GM12878 (cell line): ENCODE data around the gene PTPRF. TPM values are rescaled to one million over a fixed set of nuclear protein-coding genes. Genes with fewer than 3 reads are reported as not detected.

Experiments used
- ATAC-seq: fragments of 200-7000 bp; cut with Tn5 transposase; 3 replicates; pipeline ENCODE4 v1.9.1; 2020; ENCODE audit warnings: mild to moderate bottlenecking, moderate library complexity
- BruUV-seq: library from RNA; stranded (reverse); fragments of 400-500 nt; replicated peaks from 2 replicates; lab custom pipeline; 2021; lab: Mats Ljungman, UMichigan
- CTCF ChIA-PET: fragments of 300-600 bp; sonication (Branson Sonifier 250); formaldehyde crosslinking; extraction: SDS; loops from one replicate; lab custom pipeline; 2021; ENCODE audit warnings: inconsistent platforms; lab: Yijun Ruan, JAX
- POLR2A ChIA-PET: fragments of 350-600 bp; formaldehyde crosslinking; extraction: SDS; loops from one replicate; lab custom pipeline; 2021; ENCODE audit warnings: inconsistent platforms; lab: Charles Lee
- RAD21 ChIA-PET: fragments of 300-600 bp; sonication (Branson Sonifier 250); formaldehyde crosslinking; loops from one replicate; lab custom pipeline; 2023; ENCODE audit warnings: antibody characterized with exemption; ENCODE audit not compliant: unreplicated experiment; lab: Charles Lee
- SMC1A ChIA-PET: fragments of 300-600 bp; sonication (Branson Sonifier 250); formaldehyde crosslinking; loops from one replicate; lab custom pipeline; 2023; ENCODE audit not compliant: unreplicated experiment, uncharacterized antibody; lab: Charles Lee
- DNase-seq: peaks from one replicate; pipeline ENCODE4 v3.0.0-alpha.2; 2011; ENCODE audit warnings: low read depth, low spot score
- FAIRE-seq: peaks from 3 replicates; lab custom pipeline; 2011; peaks lifted over from hg19 to GRCh38; lab: Jason Lieb, UNC
- H2AFZ ChIP-seq: 2 replicates; pipeline ENCODE4 v1.6.0; 2011; ENCODE audit warnings: low read depth, low read length, control low read depth; ENCODE audit not compliant: control insufficient read depth
- H3K27ac ChIP-seq: 2 replicates; pipeline ENCODE4 v1.5.1; 2011; ENCODE audit warnings: control low read depth; ENCODE audit not compliant: control insufficient read depth, insufficient read depth
- H3K27me3 ChIP-seq, 2 experiments: replicated peaks in 1 of 2; 2 replicates each; pipeline versions ENCODE4 v1.6.0 to v1.6.1; 2011; ENCODE audit warnings: low read length in 1 of 2; ENCODE audit not compliant: control insufficient read depth in 2 of 2, insufficient read depth in 2 of 2
- H3K36me3 ChIP-seq, 2 experiments: 2 replicates each; pipeline ENCODE4 v1.5.1; 2011; ENCODE audit warnings: low read length in 1 of 2; ENCODE audit not compliant: control insufficient read depth in 2 of 2, insufficient read depth in 2 of 2
- H3K4me1 ChIP-seq: 2 replicates; pipeline ENCODE4 v1.6.1; 2011; ENCODE audit warnings: mild to moderate bottlenecking, low read length, moderate library complexity, mixed read lengths; ENCODE audit not compliant: control insufficient read depth, insufficient read depth
- H3K4me2 ChIP-seq: 2 replicates; pipeline ENCODE4 v1.6.0; 2011; ENCODE audit warnings: control low read depth; ENCODE audit not compliant: control insufficient read depth, insufficient read depth
- H3K4me3 ChIP-seq: fragments of 200-600 bp; sonication (generic); 2 replicates; pipeline ENCODE4 v1.5.1; 2016
- H3K79me2 ChIP-seq: 2 replicates; pipeline ENCODE4 v1.6.0; 2011; ENCODE audit warnings: low read length; ENCODE audit not compliant: control insufficient read depth, insufficient read depth
- H3K9ac ChIP-seq: 2 replicates; pipeline ENCODE4 v1.8.0; 2011; ENCODE audit warnings: low read length, control low read depth, mixed read lengths; ENCODE audit not compliant: control insufficient read depth, insufficient read depth
- H3K9me3 ChIP-seq: replicated peaks from 3 replicates; pipeline ENCODE4 v1.5.1; 2011; ENCODE audit warnings: mild to moderate bottlenecking, low read length; ENCODE audit not compliant: control insufficient read depth, insufficient read depth
- H4K20me1 ChIP-seq: 2 replicates; pipeline ENCODE4 v1.6.0; 2011; ENCODE audit not compliant: control insufficient read depth, insufficient read depth
- BACH1 ChIP-seq: fragments of 450-650 bp; IDR thresholded peaks from 2 replicates; pipeline ENCODE4 v1.6.1; 2017; ENCODE audit warnings: mild to moderate bottlenecking, borderline replicate concordance
- CBFB ChIP-seq: IDR thresholded peaks from 2 replicates; pipeline ENCODE4 v1.6.1; 2016; ENCODE audit warnings: antibody characterized with exemption, low read depth
- ETV6 ChIP-seq, 2 experiments: fragments of 450-650 bp in 1 of 2; IDR thresholded peaks in 1 of 2; conservative IDR thresholded peaks in 1 of 2; 2 replicates each; pipeline ENCODE4 v1.6.1; 2014; ENCODE audit warnings: antibody characterized with exemption in 1 of 2, borderline replicate concordance in 1 of 2, low read depth in 1 of 2, mild to moderate bottlenecking in 1 of 2, moderate library complexity in 1 of 2
- KAT2A ChIP-seq: conservative IDR thresholded peaks from 2 replicates; pipeline ENCODE4 v1.6.1; 2011; ENCODE audit warnings: low read depth, low read length; ENCODE audit not compliant: control insufficient read depth
- MEF2B ChIP-seq: fragments of 450-650 bp; IDR thresholded peaks from 2 replicates; pipeline ENCODE4 v1.6.1; 2018; ENCODE audit warnings: mild to moderate bottlenecking, moderate library complexity; ENCODE audit not compliant: partially characterized antibody, poor library complexity, severe bottlenecking
- NRF1 ChIP-seq: conservative IDR thresholded peaks from 2 replicates; pipeline ENCODE4 v1.6.1; 2011; ENCODE audit warnings: mild to moderate bottlenecking, low read depth, low read length, improper control_type of control experiment
- RAD21 ChIP-seq: IDR thresholded peaks from 2 replicates; pipeline ENCODE4 v1.6.1; 2011; ENCODE audit warnings: mild to moderate bottlenecking, low read depth, low read length, moderate library complexity; ENCODE audit not compliant: insufficient read depth
- SRF ChIP-seq, 2 experiments: IDR thresholded peaks; 2 replicates each; pipeline ENCODE4 v1.6.1; 2011; ENCODE audit warnings: low read depth in 2 of 2, low read length in 2 of 2, mild to moderate bottlenecking in 1 of 2, moderate library complexity in 1 of 2
- WRNIP1 ChIP-seq: IDR thresholded peaks from 2 replicates; pipeline ENCODE4 v1.6.1; 2011; ENCODE audit warnings: low read depth, low read length, improper control_type of control experiment, borderline replicate concordance
- ZSCAN29 ChIP-seq: fragments of 450-650 bp; IDR thresholded peaks from 2 replicates; pipeline ENCODE4 v1.6.1; 2017; ENCODE audit warnings: mild to moderate bottlenecking, moderate library complexity
- WGBS: methylation state at CpG from one replicate; pipeline ENCODE4 v1.1.6; 2016; ENCODE audit warnings: low lambda C conversion rate; ENCODE audit not compliant: insufficient replicate concordance, insufficient coverage; ENCODE audit errors: missing lambda C conversion rate; 5-methylcytosine and 5-hydroxymethylcytosine counted together
- in situ Hi-C: fragments of 300-500 bp; cut with MboI; formaldehyde crosslinking; loops from 9 replicates; pipeline ENCODE4 v1.14.3; 2018; ENCODE audit warnings: mixed read lengths
- intact Hi-C: fragments of 100-400 bp; cut with micrococcal nuclease; formaldehyde crosslinking; loops from one replicate; pipeline ENCODE4 v1.14.2; 2022; ENCODE audit not compliant: unreplicated experiment
- polyA plus RNA-seq, 11 experiments: library from polyadenylated mRNA; depleted of rRNA in 4 of 11; unstranded in 6 of 11; stranded (reverse) in 5 of 11; fragments of >200 nt; fragmentation: Nextera tagmentation in 4 of 11; fragmentation: Illumina TruSeq in 1 of 11; extraction: Ambion mirVana in 4 of 11; extraction: Trizol in 1 of 11; gene quantifications; 1 replicate in 1 of 11; 2 replicates in 10 of 11; pipeline versions ENCODE4 v1.2.1 to v1.2.3, GENCODE V29; 2011 to 2016; ENCODE audit warnings: inconsistent platforms in 2 of 11, missing spikeins in 2 of 11, low read depth in 1 of 11
- total RNA-seq, 4 experiments: library from RNA; depleted of rRNA in 3 of 4; stranded (reverse); fragments of >200 nt in 3 of 4; fragmentation: Illumina TruSeq in 1 of 4; extraction: Trizol in 1 of 4; gene quantifications; 2 replicates each; pipeline versions ENCODE4 v1.2.1 to v1.2.3, GENCODE V29; 2013 to 2021
- TF ChIP-seq, protein P1 (sequence below), 3 experiments: IDR thresholded peaks in 2 of 3; conservative IDR thresholded peaks in 1 of 3; 2 replicates each; pipeline ENCODE4 v1.5.1; 2011; ENCODE audit warnings: low read depth in 3 of 3, low read length in 3 of 3, mild to moderate bottlenecking in 3 of 3, control low read depth in 2 of 3, moderate library complexity in 2 of 3, inconsistent platforms in 1 of 3, mixed read lengths in 1 of 3; ENCODE audit not compliant: control insufficient read depth in 2 of 3, insufficient read depth in 1 of 3; ENCODE audit errors: extremely low read depth in 1 of 3
- TF ChIP-seq, protein P2 (sequence below): fragments of 450-650 bp; IDR thresholded peaks from 2 replicates; pipeline ENCODE4 v1.6.1; 2018; ENCODE audit warnings: borderline replicate concordance, mild to moderate bottlenecking; ENCODE audit not compliant: partially characterized antibody

The PTPRF gene
- total and polyA plus RNA-seq, 10 of the 15 experiments (the other 5 are each of a cell fraction or from before 2014, with no cell fraction given) = 0.04 to 2.6 (median 0.32) TPM

DNA sequence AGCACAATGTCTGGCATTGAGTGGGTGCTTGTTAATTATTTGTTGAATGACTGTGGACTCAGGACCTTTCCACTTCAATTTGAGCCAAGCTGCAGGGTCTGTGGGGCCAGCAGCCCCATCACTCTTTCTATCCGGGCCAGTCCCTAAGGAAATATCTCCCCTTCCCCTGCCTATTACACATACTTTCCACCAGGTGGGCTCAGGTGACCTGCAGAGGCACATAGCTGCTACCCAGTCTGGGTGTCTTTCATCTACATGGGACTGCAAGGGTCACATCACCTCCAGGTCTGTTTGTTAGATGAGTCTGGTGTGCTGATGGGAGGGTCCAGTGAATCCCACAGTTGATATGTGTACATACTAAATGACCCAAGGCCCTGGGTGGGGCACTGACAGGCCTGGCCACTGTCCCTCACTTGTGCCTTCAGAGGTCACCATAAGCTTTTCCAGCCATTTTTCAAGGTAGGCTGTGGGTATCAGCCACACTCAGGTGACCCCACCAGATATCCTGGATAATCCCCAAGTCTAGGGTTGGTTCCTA lies 59.8 kb downstream of the PTPRF start:
- Histone ChIP-seq H2AFZ (no peak overlapping the region), H3K36me3 (no peaks in the 10 kb centered on the region), H3K27ac (no peak overlapping the region), H3K27me3 (no peaks in the 10 kb centered on the region; a peak in 1 of 4 replicates), H3K9me3 (no peaks in the 10 kb centered on the region), H3K4me2 (no peak overlapping the region), H3K4me3 (no peak overlapping the region), H3K79me2 (no peaks in the 10 kb centered on the region), H4K20me1 (no peaks in the 10 kb centered on the region), H3K4me1 (no peaks in the 10 kb centered on the region), H3K9ac (no peak overlapping the region)
- BruUV-seq = no TSS peak
- WGBS = 15% methylated on average over 1 of the region's 1 CpG
- intact Hi-C loops (no loop called here), in situ Hi-C loops (no loop called here)
- DNase-seq = no peak
- no peak for FAIRE-seq
- ATAC-seq = no peak
- TF ChIP-seq RAD21 = peak; percentile 27; the same call in 1 of the 2 replicates
- TF ChIP-seq SRF (IDR thresholded peaks at IDR 0.05; ENCODE audit: low read depth in 2 of 2, low read length in 2 of 2) = no peak
- TF ChIP-seq, protein P1, sequence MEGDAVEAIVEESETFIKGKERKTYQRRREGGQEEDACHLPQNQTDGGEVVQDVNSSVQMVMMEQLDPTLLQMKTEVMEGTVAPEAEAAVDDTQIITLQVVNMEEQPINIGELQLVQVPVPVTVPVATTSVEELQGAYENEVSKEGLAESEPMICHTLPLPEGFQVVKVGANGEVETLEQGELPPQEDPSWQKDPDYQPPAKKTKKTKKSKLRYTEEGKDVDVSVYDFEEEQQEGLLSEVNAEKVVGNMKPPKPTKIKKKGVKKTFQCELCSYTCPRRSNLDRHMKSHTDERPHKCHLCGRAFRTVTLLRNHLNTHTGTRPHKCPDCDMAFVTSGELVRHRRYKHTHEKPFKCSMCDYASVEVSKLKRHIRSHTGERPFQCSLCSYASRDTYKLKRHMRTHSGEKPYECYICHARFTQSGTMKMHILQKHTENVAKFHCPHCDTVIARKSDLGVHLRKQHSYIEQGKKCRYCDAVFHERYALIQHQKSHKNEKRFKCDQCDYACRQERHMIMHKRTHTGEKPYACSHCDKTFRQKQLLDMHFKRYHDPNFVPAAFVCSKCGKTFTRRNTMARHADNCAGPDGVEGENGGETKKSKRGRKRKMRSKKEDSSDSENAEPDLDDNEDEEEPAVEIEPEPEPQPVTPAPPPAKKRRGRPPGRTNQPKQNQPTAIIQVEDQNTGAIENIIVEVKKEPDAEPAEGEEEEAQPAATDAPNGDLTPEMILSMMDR (IDR thresholded peaks at IDR 0.05 in 2 of 3, conservative IDR thresholded peaks at IDR 0.05 in 1 of 3; ENCODE audit: control insufficient read depth in 2 of 3, extremely low read depth in 1 of 3, insufficient read depth in 1 of 3, low read depth in 3 of 3, low read length in 3 of 3) = peak in 1 of 3 experiments; percentile 8; a peak in 1 of 6 replicates
- CTCF ChIA-PET = interaction anchor here (0.5 to 1.4 kb wide), 2 partner anchors 344 to 481 kb away, joined by 3 to 4 read pairs; no protein-coding TSS in a partner anchor
- RAD21 ChIA-PET = no interaction called here
- SMC1A ChIA-PET = no interaction called here
- POLR2A ChIA-PET = no interaction called here

DNA sequence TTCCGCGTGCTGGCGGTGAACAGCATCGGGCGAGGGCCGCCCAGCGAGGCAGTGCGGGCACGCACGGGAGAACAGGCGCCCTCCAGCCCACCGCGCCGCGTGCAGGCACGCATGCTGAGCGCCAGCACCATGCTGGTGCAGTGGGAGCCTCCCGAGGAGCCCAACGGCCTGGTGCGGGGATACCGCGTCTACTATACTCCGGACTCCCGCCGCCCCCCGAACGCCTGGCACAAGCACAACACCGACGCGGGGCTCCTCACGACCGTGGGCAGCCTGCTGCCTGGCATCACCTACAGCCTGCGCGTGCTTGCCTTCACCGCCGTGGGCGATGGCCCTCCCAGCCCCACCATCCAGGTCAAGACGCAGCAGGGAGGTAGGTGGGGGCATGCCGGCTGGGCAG lies 60.5 kb downstream of the PTPRF start:
- ChIA-PET SMC1A (no interaction called here), CTCF (interaction anchor here (0.5 to 1.4 kb wide), 2 partner anchors 343 to 480 kb away, joined by 3 to 4 read pairs; no protein-coding TSS in a partner anchor), POLR2A (no interaction called here), RAD21 (no interaction called here)
- Histone ChIP-seq H3K36me3 (no peaks in the 10 kb centered on the region), H3K9me3 (no peaks in the 10 kb centered on the region), H3K4me2 (no peak overlapping the region), H3K4me3 (no peak overlapping the region), H3K27ac (no peak overlapping the region), H2AFZ (no peak overlapping the region), H3K27me3 (no peaks in the 10 kb centered on the region; a peak in 1 of 4 replicates), H4K20me1 (no peaks in the 10 kb centered on the region), H3K9ac (no peak overlapping the region), H3K79me2 (no peaks in the 10 kb centered on the region), H3K4me1 (no peaks in the 10 kb centered on the region)
- intact Hi-C loops (no loop called here), in situ Hi-C loops (no loop called here)
- ATAC-seq (no peak), FAIRE-seq (no peak), DNase-seq (no peak)
- no TSS peak for BruUV-seq
- 76% methylated on average over 39 of the region's 39 CpGs for WGBS
- TF ChIP-seq, protein P2, sequence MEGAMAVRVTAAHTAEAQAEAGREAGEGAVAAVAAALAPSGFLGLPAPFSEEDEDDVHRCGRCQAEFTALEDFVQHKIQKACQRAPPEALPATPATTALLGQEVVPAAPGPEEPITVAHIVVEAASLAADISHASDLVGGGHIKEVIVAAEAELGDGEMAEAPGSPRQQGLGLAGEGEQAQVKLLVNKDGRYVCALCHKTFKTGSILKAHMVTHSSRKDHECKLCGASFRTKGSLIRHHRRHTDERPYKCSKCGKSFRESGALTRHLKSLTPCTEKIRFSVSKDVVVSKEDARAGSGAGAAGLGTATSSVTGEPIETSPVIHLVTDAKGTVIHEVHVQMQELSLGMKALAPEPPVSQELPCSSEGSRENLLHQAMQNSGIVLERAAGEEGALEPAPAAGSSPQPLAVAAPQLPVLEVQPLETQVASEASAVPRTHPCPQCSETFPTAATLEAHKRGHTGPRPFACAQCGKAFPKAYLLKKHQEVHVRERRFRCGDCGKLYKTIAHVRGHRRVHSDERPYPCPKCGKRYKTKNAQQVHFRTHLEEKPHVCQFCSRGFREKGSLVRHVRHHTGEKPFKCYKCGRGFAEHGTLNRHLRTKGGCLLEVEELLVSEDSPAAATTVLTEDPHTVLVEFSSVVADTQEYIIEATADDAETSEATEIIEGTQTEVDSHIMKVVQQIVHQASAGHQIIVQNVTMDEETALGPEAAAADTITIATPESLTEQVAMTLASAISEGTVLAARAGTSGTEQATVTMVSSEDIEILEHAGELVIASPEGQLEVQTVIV = no peak
- TF ChIP-seq ZSCAN29 (no peak), BACH1 (no peak), KAT2A (no peak), CBFB (no peak), NRF1 (no peak), MEF2B (no peak), ETV6 (conservative IDR thresholded peaks at IDR 0.05 in 1 of 2, IDR thresholded peaks at IDR 0.05 in 1 of 2; ENCODE audit: borderline replicate concordance in 1 of 2, low read depth in 1 of 2) (no peak), WRNIP1 (no peak)
